Neural cell (in vitro differentiated cells): Measurements from ENCODE around the gene LY6G6D. TPM values are rescaled to one million over a fixed set of nuclear protein-coding genes. Genes with fewer than 3 reads are reported as not detected.

Experiments used
- H2AFZ ChIP-seq: fragments of 200-600, 300-800 bp; sonication (generic), shearing (Covaris generic); 2 replicates; pipeline ENCODE4 v1.6.0; 2014; ENCODE audit warnings: low read depth, mild to moderate bottlenecking, antibody characterized with exemption, low read length, moderate library complexity
- H3F3A ChIP-seq: fragments of 200-600 bp; shearing (Covaris generic); 2 replicates; pipeline ENCODE4 v1.6.1; 2016; ENCODE audit warnings: mild to moderate bottlenecking, moderate library complexity, mixed read lengths, antibody characterized with exemption, low read length; ENCODE audit not compliant: insufficient read depth, poor library complexity, severe bottlenecking
- H3K27ac ChIP-seq: fragments of 200-600, 300-800 bp; sonication (generic), shearing (Covaris generic); 2 replicates; pipeline ENCODE4 v1.5.1; 2014; ENCODE audit warnings: mild to moderate bottlenecking, low read length, moderate library complexity
- H3K27me3 ChIP-seq: fragments of 300-800, 200-600 bp; sonication (generic), shearing (Covaris generic); 2 replicates; pipeline ENCODE4 v1.6.0; 2014; ENCODE audit warnings: mild to moderate bottlenecking, low read depth, low read length, moderate library complexity; ENCODE audit not compliant: insufficient read depth
- H3K36me3 ChIP-seq: fragments of 300-800, 200-600 bp; sonication (generic), shearing (Covaris generic); 2 replicates; pipeline ENCODE4 v1.5.1; 2014; ENCODE audit warnings: mild to moderate bottlenecking, antibody characterized with exemption, low read length, moderate library complexity; ENCODE audit not compliant: insufficient read depth
- H3K4me2 ChIP-seq: fragments of 300-800, 200-600 bp; sonication (generic), shearing (Covaris generic); 2 replicates; pipeline ENCODE4 v1.6.0; 2014; ENCODE audit warnings: mild to moderate bottlenecking, low read length
- H3K4me3 ChIP-seq: fragments of 300-800, 200-600 bp; sonication (generic), shearing (Covaris generic); 2 replicates; pipeline ENCODE4 v1.5.1; 2014; ENCODE audit warnings: mild to moderate bottlenecking, low read length, moderate library complexity
- H3K79me2 ChIP-seq: fragments of 200-600 bp; shearing (Covaris generic); replicated peaks from 2 replicates; pipeline ENCODE4 v1.6.0; 2014; ENCODE audit warnings: mild to moderate bottlenecking, low read length, moderate library complexity; ENCODE audit not compliant: insufficient read depth
- H3K9ac ChIP-seq: fragments of 300-800, 200-600 bp; sonication (generic), shearing (Covaris generic); 2 replicates; pipeline ENCODE4 v1.6.1; 2016; ENCODE audit warnings: mild to moderate bottlenecking, low read length, mixed read lengths
- H3K9me2 ChIP-seq: fragments of 200-600 bp; shearing (Covaris generic); 2 replicates; pipeline ENCODE4 v1.6.1; 2016; ENCODE audit warnings: mild to moderate bottlenecking, low read length, mixed read lengths; ENCODE audit not compliant: insufficient read depth
- H3K9me3 ChIP-seq: fragments of 200-600, 300-800 bp; sonication (generic), shearing (Covaris generic); 2 replicates; pipeline ENCODE4 v1.6.1; 2016; ENCODE audit warnings: mild to moderate bottlenecking, mixed run types, low read length, moderate library complexity, mixed read lengths
- H4K20me1 ChIP-seq: fragments of 200-600 bp; shearing (Covaris generic); 2 replicates; pipeline ENCODE4 v1.6.1; 2016; ENCODE audit warnings: mild to moderate bottlenecking, mixed run types; ENCODE audit not compliant: insufficient read depth
- CTCF ChIP-seq: fragments of 450-650 bp; IDR thresholded peaks from 2 replicates; pipeline ENCODE4 v1.5.1; 2014; ENCODE audit warnings: antibody characterized with exemption, mild to moderate bottlenecking, moderate library complexity; ENCODE audit not compliant: poor library complexity, severe bottlenecking
- EP300 ChIP-seq: fragments of 450-650 bp; conservative IDR thresholded peaks from 2 replicates; pipeline ENCODE4 v1.6.1; 2014; ENCODE audit warnings: antibody characterized with exemption, mild to moderate bottlenecking, moderate library complexity; ENCODE audit not compliant: poor library complexity, severe bottlenecking
- EZH2 ChIP-seq: fragments of 200-600, 300-800 bp; shearing (Covaris generic), sonication (generic); IDR thresholded peaks from 2 replicates; pipeline ENCODE4 v1.6.1; 2014; ENCODE audit warnings: antibody characterized with exemption, low read length, borderline replicate concordance, mild to moderate bottlenecking; ENCODE audit not compliant: insufficient read depth, poor library complexity, severe bottlenecking
- MXI1 ChIP-seq: fragments of 450-650 bp; conservative IDR thresholded peaks from 2 replicates; pipeline ENCODE4 v1.6.1; 2014; ENCODE audit warnings: antibody characterized with exemption, mild to moderate bottlenecking; ENCODE audit not compliant: poor library complexity, severe bottlenecking
- POLR2AphosphoS5 ChIP-seq: IDR thresholded peaks from 2 replicates; pipeline ENCODE4 v1.6.1; 2012
- RAD21 ChIP-seq: fragments of 450-650 bp; conservative IDR thresholded peaks from 2 replicates; pipeline ENCODE4 v1.6.1; 2014; ENCODE audit warnings: antibody characterized with exemption, mild to moderate bottlenecking, moderate library complexity
- REST ChIP-seq: IDR thresholded peaks from 2 replicates; pipeline ENCODE4 v1.6.1; 2012; ENCODE audit warnings: borderline replicate concordance
- SMC3 ChIP-seq: fragments of 450-650 bp; conservative IDR thresholded peaks from 2 replicates; pipeline ENCODE4 v1.6.1; 2014; ENCODE audit warnings: antibody characterized with exemption, mild to moderate bottlenecking, moderate library complexity; ENCODE audit not compliant: poor library complexity
- TAF1 ChIP-seq: IDR thresholded peaks from 2 replicates; pipeline ENCODE4 v1.6.1; 2012; ENCODE audit warnings: low read depth
- polyA plus RNA-seq: library from polyadenylated mRNA; depleted of rRNA; stranded (reverse); fragments of >200 nt; gene quantifications from 2 replicates; pipeline ENCODE4 v1.2.3, GENCODE V29; 2014

LY6G6D gene
- polyA plus RNA-seq, 1 donor from 2014 or later: not detected

GRCh38 chr6:31676322-31676903, 38.7 kb upstream of the LY6G6D start:
- no peak overlapping the region for H3K27ac ChIP-seq
- no peak for TF ChIP-seq SMC3
- TF ChIP-seq POLR2AphosphoS5: no peak
- no peaks in the 10 kb centered on the region for H3K79me2 ChIP-seq
- no peak overlapping the region for H3K4me2 ChIP-seq
- no peak overlapping the region for H3K9ac ChIP-seq
- no peaks in the 10 kb centered on the region for H3K27me3 ChIP-seq
- H3K9me2 ChIP-seq: no peaks in the 10 kb centered on the region
- no peaks in the 10 kb centered on the region for H3K9me3 ChIP-seq
- H4K20me1 ChIP-seq: no peaks in the 10 kb centered on the region
- no peak overlapping the region for H2AFZ ChIP-seq
- H3K4me3 ChIP-seq: no peak overlapping the region
- H3F3A ChIP-seq: no peaks in the 10 kb centered on the region
- no peaks in the 10 kb centered on the region for H3K36me3 ChIP-seq

- Histone ChIP-seq H3K9ac (no peak overlapping the region), H3K79me2 (no peaks in the 10 kb centered on the region), H3F3A (no peaks in the 10 kb centered on the region), H3K36me3 (no peaks in the 10 kb centered on the region), H4K20me1 (no peaks in the 10 kb centered on the region), H3K9me3 (no peaks in the 10 kb centered on the region), H2AFZ (no peak overlapping the region), H3K4me2 (no peak overlapping the region), H3K27me3 (no peaks in the 10 kb centered on the region), H3K9me2 (no peaks in the 10 kb centered on the region), H3K27ac (no peak overlapping the region), H3K4me3 (no peak overlapping the region)
- TF ChIP-seq SMC3 (no peak), RAD21 (no peak), TAF1 (no peak), POLR2AphosphoS5 (no peak), EZH2 (no peak), MXI1 (no peak), EP300 (no peak), REST (no peak), CTCF (no peak)
Observed at GRCh38 chr6:31676904-31677303, 38.2 kb upstream of the LY6G6D start.
